ENCODE results near the gene NOXO1.

GRCh38 chr16:2013527-2013926 lies 32.3 kb upstream of the NOXO1 start:
- TF ChIP-seq CTCF (IDR thresholded peaks at IDR 0.05) = no peak
- TF ChIP-seq POLR2A (IDR thresholded peaks at IDR 0.05) = no peak

All from adrenal gland (tissue), 5 donors.